ENCODE results near the gene CPLX4.

GRCh38 chr18:59352250-59352855 is 33.9 kb upstream of the CPLX4 start:
- TF ChIP-seq POLR2A (IDR thresholded peaks at IDR 0.05; ENCODE audit: low read depth, low read length) (no peak), CTCF (IDR thresholded peaks at IDR 0.05; ENCODE audit: extremely low read depth in 1 of 2, insufficient read depth in 1 of 2, low read depth in 1 of 2, low read length in 2 of 2) (no peak)
